ENCODE data around the gene CACNG5.

Gene CACNG5

GRCh38 chr17:66909804-66910373, 75.0 kb downstream of the CACNG5 start:
- DNase-seq, result no peak

GRCh38 chr17:66910651-66911285, 75.9 kb downstream of the CACNG5 start:
- no peak for DNase-seq

GRCh38 chr17:66915204-66915611, 80.3 kb downstream of the CACNG5 start:
- DNase-seq, result no peak

GRCh38 chr17:66915792-66916191, 80.9 kb downstream of the CACNG5 start:
- no peak for DNase-seq

- DNase-seq, result no peak
Measured at GRCh38 chr17:66916946-66917345, 82.0 kb downstream of the CACNG5 start.

- no peak for DNase-seq
Measured at GRCh38 chr17:66918896-66919295, 84.0 kb downstream of the CACNG5 start.

- DNase-seq, result no peak
Measured at GRCh38 chr17:66920435-66920834, 85.5 kb downstream of the CACNG5 start.

GRCh38 chr17:66920950-66921349, 86.0 kb downstream of the CACNG5 start:
- no peak for DNase-seq

- no peak for DNase-seq
Measured at GRCh38 chr17:66923886-66924285, 89.0 kb downstream of the CACNG5 start.

- no peak for DNase-seq
Measured at GRCh38 chr17:66925811-66926500, 91.0 kb downstream of the CACNG5 start.

GRCh38 chr17:66928949-66929348, 94.0 kb downstream of the CACNG5 start:
- DNase-seq, result no peak

- no peak for DNase-seq
Measured at GRCh38 chr17:66929591-66929990, 94.7 kb downstream of the CACNG5 start.

- no peak for DNase-seq
Measured at GRCh38 chr17:66930933-66931332, 96.0 kb downstream of the CACNG5 start.

- no peak for DNase-seq
Measured at GRCh38 chr17:66932311-66932710, 97.4 kb downstream of the CACNG5 start.

GRCh38 chr17:66934040-66934439, 99.1 kb downstream of the CACNG5 start:
- peak; percentile 9 for DNase-seq

Measured in right forelimb (tissue), 1 donor.